HEK293 (cell line): ENCODE measurements around the gene MAP3K20.

ENCODE experiments used
- CTCF ChIP-seq: fragments of 450-650 bp; formaldehyde crosslinking; IDR thresholded peaks from 2 replicates; pipeline ENCODE4 v1.5.1; 2016; ENCODE audit warnings: missing biosample characterization, missing genetic modification characterization
- HOXA7 ChIP-seq: sonication (generic); formaldehyde crosslinking; IDR thresholded peaks from 2 replicates; pipeline ENCODE4 v1.8.1; 2022; ENCODE audit warnings: missing genetic modification reagents, borderline replicate concordance
- ZNF175 ChIP-seq: fragments of 450-650 bp; formaldehyde crosslinking; IDR thresholded peaks from 2 replicates; pipeline ENCODE4 v1.5.1; 2016; ENCODE audit warnings: missing biosample characterization, missing genetic modification characterization
- ZNF473 ChIP-seq: fragments of 450-650 bp; formaldehyde crosslinking; IDR thresholded peaks from 2 replicates; pipeline ENCODE4 v1.5.1; 2017; ENCODE audit warnings: missing biosample characterization, missing genetic modification characterization

GRCh38 chr2:173231042-173231441 is 155.4 kb downstream of the MAP3K20 start:
- no peak for TF ChIP-seq CTCF
- TF ChIP-seq HOXA7 (CRISPR knock-in tag) = no peak
- no peak for TF ChIP-seq ZNF473 (tag by site-specific recombination)
- TF ChIP-seq ZNF175 (tag by site-specific recombination) = no peak
